HG02943 (cell line): ENCODE measurements around the gene CDAN1.
"Not testable (repeated sequence)": the region's sequence is repeated elsewhere in the genome, so short reads cannot be mapped to it uniquely, and the experiment has no call there.

Experiments
- ATAC-seq: cut with Tn5 transposase; IDR thresholded peaks from one replicate; pipeline ENCODE4 v1.9.1; 2021; ENCODE audit warnings: mild to moderate bottlenecking, low read depth, moderate library complexity; ENCODE audit not compliant: unreplicated experiment

The CDAN1 gene

DNA sequence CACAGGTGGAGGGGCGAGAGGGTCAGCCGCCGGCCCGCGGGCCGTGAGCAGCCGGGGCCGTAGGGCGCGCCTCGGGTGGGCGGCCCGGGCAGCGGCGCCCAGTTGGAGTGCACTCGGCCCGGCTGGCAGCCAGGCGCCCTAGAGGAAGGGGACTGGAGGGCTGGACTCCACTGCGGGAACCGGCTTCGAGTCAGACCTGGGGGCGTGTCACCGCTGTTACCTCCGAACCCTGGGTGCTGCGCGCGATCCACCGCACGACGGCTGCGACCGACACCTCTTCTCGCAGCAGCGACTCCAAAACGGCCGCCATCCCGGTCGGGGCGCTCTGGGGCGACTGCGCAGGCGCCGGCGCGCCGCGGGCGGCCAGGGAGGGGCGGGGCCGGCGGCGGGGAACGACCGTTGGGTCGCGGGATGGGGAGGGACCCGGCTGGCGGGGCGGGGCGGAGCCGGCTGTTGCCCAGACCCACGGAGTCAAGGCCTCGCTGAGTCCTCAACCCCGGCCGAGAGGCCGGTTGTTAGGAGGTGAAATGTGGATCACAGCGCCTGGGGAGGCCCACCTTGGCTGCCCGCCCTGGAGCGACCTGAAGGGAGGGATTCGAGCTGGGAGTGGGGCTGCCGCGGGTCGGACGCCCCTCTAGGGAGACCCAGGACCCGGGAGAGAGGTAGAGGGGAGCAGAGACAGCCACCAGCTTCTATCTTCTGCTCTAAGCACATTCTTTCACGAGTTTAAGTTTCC lies at the start of gene CDAN1:
Gene CDAN1 (minus strand): TSS at position 336 of the 736 bp plus-strand sequence. CDS start 26 bp downstream, at position 310.
- peak; percentile 80 for ATAC-seq

DNA sequence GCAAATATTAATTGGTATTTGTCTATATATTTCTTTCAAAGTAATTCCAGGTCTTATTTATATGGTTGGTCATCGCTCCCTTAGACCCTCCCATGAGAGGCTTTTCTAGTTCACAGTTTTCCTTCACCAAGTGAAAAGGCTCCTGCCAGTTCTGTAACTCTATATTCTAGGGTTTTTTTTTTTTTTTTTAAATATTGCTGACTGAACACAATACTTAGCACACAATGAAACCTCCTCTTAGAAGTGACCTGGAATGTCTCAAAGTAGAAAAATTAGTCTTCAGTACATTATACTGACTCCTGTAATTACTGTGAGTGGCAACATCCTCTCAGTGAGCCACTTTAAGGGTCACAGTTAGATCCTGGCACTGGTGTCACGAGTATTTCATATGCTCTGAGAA lies 48.6 kb upstream of the CDAN1 start:
- ATAC-seq, result no peak

- ATAC-seq, result no peak
Observed at GRCh38 chr15:42784705-42785104, 47.8 kb upstream of the CDAN1 start.

- no peak for ATAC-seq
Observed at GRCh38 chr15:42782716-42783115, 45.8 kb upstream of the CDAN1 start.

GRCh38 chr15:42775416-42775815 lies 38.5 kb upstream of the CDAN1 start:
- ATAC-seq, result no peak

DNA sequence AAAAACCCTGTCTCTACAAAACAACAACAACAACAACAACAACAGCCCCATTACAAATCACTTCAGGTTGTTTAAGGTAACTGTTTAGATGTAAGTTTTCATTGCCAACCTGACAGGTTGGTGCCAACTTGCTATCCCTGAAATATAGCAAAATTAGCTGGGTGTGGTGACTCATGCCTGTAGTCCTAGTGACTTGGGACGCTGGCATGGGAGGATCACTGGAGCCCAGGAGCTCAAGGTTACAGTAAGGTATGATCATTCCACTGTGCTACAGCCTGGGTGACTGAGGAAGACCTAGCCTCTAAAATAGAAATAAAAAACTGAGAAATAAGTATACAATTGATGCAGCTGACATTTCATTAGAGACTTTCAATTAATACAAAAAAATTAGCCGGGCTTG lies 36.0 kb upstream of the CDAN1 start:
- no peak for ATAC-seq

DNA sequence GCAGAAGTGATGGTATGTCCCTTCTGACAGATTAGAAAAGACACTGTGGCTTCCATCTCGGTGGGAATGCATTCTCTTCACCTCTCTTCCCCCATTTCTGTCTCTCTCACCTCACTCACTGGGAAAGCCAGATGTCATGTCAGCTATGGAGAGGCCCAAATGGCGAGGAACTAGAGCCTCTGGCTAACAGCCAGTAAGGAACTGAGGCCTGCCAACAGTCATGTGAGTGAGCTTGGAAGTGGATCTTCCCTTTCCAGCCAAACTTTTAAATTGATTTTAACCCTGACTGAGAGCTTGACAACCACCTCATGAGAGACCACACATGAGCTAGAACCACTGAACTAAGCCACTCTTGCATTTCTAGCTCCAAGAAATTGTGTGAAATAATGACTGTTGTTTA lies 35.2 kb upstream of the CDAN1 start:
- ATAC-seq, result no peak

GRCh38 chr15:42766109-42766508 lies 29.2 kb upstream of the CDAN1 start:
- ATAC-seq, result not testable (repeated sequence)

- ATAC-seq, result not testable (repeated sequence)
Observed at GRCh38 chr15:42764154-42764731, 27.3 kb upstream of the CDAN1 start.

GRCh38 chr15:42761813-42762212 lies 24.9 kb upstream of the CDAN1 start:
- not testable (repeated sequence) for ATAC-seq

DNA sequence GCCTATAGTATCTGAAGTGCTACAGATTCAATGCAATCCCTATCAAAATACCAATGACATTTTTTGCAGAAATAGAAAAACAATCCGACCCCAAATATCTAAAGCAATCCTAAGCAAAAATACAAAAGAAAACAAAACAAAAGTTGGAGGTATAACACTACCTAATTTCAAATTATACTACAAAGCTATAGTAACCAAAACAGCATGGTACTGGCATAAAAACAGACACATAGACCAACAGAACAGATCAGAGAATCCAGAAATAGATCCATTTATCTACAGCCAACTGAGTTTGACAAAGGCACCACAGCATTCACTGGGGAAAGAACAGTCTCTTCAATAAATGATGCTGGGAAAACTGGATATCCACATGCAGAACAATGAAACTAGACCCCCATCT lies 23.8 kb upstream of the CDAN1 start:
- ATAC-seq, result no peak

DNA sequence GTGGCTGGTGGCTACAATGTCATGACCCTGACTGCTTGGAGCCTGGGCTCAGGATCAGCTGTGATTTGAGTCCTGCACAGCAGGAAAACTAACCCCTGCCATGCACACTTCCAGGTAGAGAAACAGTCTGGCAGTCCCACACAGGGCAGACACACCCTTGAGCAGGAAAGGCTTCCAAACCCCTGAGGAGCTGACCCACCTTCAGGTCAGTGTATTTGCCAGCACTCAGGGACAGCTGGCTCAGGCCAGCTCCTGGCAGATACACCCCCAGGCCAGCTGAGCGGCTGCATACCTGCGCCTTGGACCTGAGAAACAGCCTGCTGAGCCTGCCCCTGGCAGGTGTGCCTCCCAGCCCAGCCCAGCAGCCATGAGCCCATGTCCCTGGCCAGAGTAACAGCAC lies 22.2 kb upstream of the CDAN1 start:
- ATAC-seq, result no peak

GRCh38 chr15:42750306-42750705 lies 13.4 kb upstream of the CDAN1 start:
- ATAC-seq, result no peak

- ATAC-seq, result no peak
Observed at GRCh38 chr15:42749266-42749665, 12.3 kb upstream of the CDAN1 start.

DNA sequence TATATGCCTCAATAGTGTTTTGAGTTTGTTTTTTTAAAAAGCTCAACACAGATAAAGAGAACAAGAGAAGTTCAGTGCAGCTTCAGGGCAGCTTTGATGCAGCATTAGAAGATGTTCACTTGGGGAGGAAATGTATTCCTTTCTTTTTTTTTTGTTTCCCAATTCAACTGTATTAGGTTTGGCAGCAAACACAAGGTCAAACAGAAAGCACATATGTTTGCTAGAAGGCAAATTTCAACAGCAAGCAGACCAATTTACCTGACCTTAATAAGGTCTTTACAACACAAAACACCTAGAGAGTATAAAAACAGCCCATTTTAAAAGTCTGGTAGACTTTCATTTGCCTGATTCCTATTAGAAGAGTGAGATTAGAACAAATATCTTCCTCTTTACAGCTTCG lies 7.3 kb upstream of the CDAN1 start:
- ATAC-seq, result no peak

- ATAC-seq, result no peak
Observed at GRCh38 chr15:42742149-42742548, 5.2 kb upstream of the CDAN1 start.

DNA sequence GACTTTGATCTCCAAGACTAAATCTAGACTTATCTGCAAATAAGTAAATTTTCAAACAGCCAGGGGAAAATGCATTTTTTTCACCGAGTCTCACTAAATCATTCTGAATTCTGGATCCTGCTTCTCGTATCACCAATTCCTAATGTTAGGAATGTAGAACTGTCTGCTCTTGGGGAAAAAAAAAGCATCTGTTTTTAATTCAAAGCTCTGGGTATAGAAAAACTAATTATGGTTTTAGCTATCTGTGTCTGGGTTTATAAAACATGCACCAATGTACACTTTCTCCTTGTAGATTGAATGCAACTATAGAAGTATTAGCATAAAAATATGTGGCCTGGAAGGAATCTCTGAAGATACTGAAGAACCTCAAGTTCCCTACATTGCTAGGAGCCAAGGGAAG lies 4.8 kb upstream of the CDAN1 start:
- no peak for ATAC-seq

DNA sequence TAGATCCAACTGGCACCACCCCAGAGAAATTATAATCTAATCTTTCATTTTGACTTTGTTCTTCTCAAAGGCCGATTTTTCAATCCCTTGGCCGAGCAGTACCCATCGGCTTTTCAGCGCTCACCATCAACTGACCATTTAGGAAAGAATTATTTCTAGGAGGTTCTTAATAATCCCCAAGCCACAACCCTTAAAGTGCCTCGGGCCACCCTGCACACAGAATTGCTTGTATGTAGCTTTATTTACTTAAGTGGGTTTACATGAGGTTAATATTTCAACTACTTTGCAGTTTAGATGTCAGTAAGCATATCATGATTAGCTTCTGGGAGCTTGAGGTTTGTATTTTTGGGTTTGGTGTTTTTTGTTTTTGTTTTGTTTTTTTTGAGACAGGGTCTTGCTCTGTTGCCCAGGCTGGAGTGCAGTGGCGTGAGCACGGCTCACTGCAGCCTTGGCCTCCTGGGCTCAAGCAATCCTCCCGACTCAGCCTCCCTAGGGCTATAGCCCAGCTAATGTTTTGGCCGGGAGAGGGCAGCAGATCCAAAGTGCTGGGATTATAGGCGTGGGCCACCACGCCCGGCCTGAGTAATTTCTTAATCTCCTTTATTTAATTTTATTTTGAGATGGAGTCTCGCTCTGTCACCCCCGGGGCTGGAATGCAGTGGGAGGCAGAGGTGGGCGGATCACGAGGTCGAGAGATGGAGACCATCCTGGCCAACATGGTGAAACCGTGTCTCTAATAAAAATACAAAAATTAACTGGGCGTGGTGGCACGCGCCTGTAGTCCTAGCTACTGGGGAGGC lies 801 bp upstream of the CDAN1 start:
- ATAC-seq, result no peak

GRCh38 chr15:42736178-42736792 lies 643 bp downstream of the CDAN1 start:
- ATAC-seq, result no peak

GRCh38 chr15:42735382-42736165 lies 1.4 kb downstream of the CDAN1 start:
- no peak for ATAC-seq
